ENCODE measurements around the gene SPATA24. TPM values are rescaled to one million over a fixed set of nuclear protein-coding genes. Genes with fewer than 3 reads are reported as not detected.
"Not testable (repeated sequence)": the region's sequence is repeated elsewhere in the genome, so short reads cannot be mapped to it uniquely, and the experiment has no call there.

SPATA24 gene
- total RNA-seq, 1 donor: 1.3 TPM

DNA sequence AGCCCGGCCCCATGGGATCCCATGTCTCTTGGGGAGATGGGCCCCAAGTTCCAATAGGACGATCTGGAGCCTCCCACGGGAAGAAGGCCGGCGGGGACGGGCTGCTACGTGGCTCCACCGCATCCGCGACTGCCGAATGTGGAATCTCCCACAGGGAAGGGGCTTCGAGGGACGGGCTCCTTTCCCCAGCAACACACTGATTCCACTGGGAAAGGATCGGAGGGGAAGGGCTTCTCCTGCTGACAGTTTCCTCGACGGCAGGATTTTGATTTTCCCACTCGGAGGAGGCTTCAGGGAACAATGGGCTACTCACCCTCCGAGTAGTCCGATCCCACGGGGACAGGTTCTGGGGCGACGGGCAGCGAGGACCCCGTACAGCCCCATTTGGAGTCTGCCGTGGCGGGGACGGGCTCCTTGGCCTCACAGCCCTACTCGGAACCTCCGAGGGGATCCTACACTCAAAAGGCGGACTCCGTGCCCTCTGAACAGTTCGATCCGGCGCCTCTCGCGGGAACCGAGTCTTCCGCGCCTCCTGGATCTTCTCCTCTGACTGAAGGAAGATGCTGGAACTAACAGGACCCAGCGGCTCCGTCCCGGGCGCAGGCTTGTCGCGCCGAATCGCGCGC, 10.3 kb downstream of the SPATA24 start:
- no peaks in the 10 kb centered on the region for H3K9me3 ChIP-seq (ENCODE audit: low read depth, low read length)
- peaks cover 10% of the 10 kb centered on the region for H3K27me3 ChIP-seq (ENCODE audit: insufficient read depth, low read length)
- peak overlapping the region; percentile 54 for H3K4me3 ChIP-seq (ENCODE audit: low read length)
- H3K4me1 ChIP-seq (ENCODE audit: insufficient read depth, low read length): peaks cover 58% of the 10 kb centered on the region

DNA sequence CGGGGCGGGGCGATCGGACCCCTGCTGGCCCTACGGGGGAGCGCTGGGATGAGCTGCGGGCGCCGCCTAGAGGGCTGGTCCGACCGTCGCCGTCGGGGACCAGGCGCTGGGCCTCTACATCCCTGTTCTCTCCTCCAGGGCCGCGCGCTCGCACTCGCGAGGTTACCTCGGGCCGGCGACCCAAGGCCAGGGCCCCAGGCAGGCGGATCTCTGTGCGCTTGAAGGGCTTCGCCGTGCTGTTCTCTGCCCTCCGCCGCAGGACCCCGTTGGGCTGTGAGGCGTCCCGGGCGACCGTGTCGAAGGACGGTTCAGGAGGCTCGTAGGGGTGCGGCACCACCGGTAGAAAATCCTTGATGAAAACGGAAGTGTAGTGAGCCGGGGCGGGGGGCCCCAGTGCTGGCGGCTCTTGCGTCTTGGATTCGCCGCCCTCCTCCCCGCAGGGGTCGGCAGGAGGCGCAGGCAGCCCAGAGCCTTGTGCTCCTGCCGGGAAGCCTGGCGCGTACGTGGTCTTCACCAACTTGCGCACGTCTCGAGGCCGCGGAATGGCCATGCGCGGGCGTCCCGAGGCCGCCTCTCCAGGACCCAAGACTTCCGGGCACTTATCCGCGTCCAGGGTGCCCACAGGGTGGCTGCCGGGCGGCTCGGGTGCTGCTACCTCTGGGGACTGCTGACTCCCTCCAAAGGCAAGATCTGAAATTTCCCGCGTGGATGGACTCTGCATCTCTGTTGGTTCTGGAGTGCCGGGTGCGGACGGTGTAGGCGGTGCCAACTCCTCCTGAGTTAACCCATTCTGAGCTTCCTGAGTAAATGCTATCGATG, 11.0 kb downstream of the SPATA24 start:
- Histone ChIP-seq H3K4me3 (ENCODE audit: low read length) (peak overlapping the region; percentile 54), H3K4me1 (ENCODE audit: insufficient read depth, low read length) (peaks cover 65% of the 10 kb centered on the region), H3K9me3 (ENCODE audit: low read depth, low read length) (no peaks in the 10 kb centered on the region), H3K27me3 (ENCODE audit: insufficient read depth, low read length) (peaks cover 10% of the 10 kb centered on the region)

DNA sequence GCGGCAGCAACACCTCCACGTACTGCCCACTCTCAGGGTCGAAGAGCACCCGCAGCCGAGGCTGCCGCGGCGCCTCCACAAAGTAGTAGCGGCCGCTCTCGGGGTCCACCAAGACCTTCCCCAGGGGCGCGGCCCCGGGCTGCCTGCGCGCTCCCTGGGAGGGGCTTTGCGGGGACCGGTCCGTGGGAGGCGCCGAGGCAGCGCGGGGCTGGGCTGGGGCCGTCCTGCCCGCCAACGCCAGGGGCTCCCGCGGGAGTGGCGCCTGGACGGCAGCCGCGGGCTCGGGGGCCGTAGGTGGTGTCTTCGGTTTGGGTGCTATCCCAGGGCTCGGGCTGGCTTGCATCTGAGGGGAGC, 11.6 kb downstream of the SPATA24 start:
- H3K27me3 ChIP-seq (ENCODE audit: insufficient read depth, low read length): peaks cover 10% of the 10 kb centered on the region
- H3K4me3 ChIP-seq (ENCODE audit: low read length): peak overlapping the region; percentile 54
- peaks cover 70% of the 10 kb centered on the region for H3K4me1 ChIP-seq (ENCODE audit: insufficient read depth, low read length)
- no peaks in the 10 kb centered on the region for H3K9me3 ChIP-seq (ENCODE audit: low read depth, low read length)

DNA sequence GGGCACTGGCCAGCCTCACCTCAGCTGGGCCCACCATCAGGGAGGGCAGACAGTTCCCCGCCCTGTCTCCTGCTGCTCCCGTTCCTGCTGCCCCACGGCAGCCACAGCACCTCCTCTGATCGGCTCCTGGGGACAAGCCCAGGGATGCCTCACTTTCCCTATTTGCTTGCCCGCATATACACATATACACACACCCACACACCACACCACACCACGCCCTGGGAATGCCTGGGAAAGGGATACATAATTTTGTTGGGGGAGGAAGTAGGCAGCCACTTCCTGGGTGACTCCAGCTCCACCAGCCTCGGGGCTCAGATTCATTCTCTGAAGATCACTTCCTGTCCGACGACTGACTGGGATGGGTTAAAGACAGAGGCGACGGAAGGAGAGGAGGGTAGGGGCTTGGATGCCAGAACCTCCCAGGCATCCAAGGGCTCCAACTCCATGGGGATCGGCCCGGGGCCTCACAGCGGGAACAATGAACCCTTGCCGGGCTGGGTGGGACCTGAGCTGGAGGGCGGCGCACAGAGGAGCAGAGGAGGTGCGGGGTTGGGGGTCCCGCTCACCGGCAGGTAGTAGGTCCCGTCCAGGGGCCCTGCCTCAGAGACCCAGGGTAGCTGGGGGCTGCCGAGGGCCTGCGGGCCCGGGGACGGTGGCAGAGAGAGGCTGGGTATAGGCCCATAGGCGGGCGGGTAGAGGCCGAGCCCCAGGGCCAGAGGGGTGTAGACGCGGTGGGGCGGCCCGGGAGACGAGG, 12.1 kb downstream of the SPATA24 start:
- Histone ChIP-seq H3K4me1 (ENCODE audit: insufficient read depth, low read length) (peaks cover 72% of the 10 kb centered on the region), H3K4me3 (ENCODE audit: low read length) (peak overlapping the region; percentile 54), H3K9me3 (ENCODE audit: low read depth, low read length) (no peaks in the 10 kb centered on the region), H3K27me3 (ENCODE audit: insufficient read depth, low read length) (peaks cover 10% of the 10 kb centered on the region)

DNA sequence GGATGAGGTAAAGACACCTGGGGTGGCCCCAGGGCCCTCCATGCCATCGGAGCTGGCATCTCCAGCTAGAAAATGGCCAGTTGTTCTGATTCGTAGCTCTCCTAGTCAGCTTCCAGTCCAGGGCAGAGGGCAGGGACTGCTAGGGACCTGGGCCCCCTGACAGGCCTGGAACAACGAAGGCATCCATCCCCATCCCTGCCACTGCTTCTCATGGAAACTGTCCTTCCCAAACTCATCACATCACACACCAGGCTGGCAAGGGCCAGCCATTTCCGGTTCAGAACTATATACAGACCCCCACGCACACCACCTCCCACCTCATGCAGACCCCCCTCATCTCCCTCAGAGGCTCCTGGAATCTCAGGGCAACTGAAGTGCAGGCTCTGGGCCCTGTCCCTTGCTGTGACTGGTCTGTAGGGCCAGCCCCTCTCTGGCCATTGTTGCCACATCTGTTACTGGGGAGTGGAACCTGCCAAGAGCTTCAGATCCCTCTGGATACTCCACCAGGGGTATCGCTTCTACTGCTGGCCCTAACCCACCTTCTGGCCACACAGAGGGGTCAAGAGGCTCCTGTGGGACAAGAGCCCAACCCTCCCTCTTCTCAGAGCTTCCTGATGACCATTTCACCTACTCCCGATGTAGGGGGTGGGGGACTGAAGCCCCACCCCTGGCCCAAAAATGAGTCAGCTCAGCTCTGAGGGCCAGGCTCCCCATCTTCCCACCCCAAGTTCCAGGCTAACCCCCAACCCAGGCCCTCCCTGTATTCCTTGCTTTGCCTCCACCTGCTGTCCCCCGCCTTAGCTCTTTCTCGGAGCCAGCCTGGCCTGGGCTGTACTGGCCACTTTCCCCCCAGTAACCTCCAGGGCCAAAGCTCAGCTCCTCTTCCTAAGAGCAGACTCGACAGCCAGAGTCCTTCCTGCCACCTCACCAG, 13.0 kb downstream of the SPATA24 start:
- H3K4me1 ChIP-seq (ENCODE audit: insufficient read depth, low read length): peaks cover 80% of the 10 kb centered on the region
- no peaks in the 10 kb centered on the region for H3K9me3 ChIP-seq (ENCODE audit: low read depth, low read length)
- H3K4me3 ChIP-seq (ENCODE audit: low read length): no peak overlapping the region
- peaks cover 10% of the 10 kb centered on the region for H3K27me3 ChIP-seq (ENCODE audit: insufficient read depth, low read length)

DNA sequence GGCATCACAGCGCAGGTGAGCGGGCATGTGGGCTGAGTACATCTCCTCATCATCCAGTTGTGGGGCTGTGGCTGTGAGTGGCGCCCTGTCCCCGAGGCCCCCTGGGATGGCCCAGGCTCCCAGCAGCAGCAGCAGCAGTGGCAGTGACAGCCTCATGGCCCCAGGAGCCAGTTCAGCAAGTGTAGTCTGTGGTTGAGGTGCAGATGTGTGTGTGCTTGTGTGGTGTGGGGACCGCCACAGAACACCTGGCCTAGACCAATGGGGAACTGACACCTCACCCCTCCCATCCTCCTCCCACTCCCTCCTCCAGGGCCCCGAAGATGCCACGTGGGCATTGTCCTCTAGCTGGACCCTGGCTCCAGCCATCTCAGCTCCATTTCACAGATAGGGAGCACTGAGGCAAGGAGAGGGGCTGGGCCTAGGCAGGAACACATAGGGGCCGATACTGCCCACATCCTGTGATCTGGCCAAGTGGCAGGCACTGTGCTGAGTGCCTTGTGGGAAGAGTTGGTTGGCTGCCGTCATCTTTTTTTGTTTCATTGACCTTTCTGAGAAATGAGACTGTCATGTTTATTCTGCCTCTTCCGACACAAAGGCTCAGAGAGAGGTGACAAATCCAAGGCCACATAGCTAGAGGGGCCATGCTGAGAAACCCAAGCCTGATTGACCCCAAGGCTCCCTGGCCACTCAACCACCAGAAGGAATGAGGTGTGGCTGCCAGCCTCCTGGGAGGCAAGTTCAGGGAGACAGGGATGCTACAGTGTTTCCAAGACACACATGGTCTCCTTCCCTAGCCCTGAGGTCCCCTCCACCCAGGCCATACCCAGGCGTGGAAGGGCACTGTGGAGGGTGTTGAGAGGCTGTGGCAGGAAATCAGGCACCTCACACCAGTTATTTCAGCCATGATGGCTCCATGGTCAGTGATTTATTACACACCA, 13.9 kb downstream of the SPATA24 start, which contains the start of gene MZB1:
Gene MZB1 (minus strand): TSS at position 213 of the 938 bp plus-strand sequence. CDS start 57 bp downstream, at position 156.
- Histone ChIP-seq H3K4me1 (ENCODE audit: insufficient read depth, low read length) (peaks cover 89% of the 10 kb centered on the region), H3K27me3 (ENCODE audit: insufficient read depth, low read length) (peaks cover 10% of the 10 kb centered on the region), H3K4me3 (ENCODE audit: low read length) (peak within 1 kb of the TSS; percentile 28), H3K9me3 (ENCODE audit: low read depth, low read length) (no peaks in the 10 kb centered on the region)

DNA sequence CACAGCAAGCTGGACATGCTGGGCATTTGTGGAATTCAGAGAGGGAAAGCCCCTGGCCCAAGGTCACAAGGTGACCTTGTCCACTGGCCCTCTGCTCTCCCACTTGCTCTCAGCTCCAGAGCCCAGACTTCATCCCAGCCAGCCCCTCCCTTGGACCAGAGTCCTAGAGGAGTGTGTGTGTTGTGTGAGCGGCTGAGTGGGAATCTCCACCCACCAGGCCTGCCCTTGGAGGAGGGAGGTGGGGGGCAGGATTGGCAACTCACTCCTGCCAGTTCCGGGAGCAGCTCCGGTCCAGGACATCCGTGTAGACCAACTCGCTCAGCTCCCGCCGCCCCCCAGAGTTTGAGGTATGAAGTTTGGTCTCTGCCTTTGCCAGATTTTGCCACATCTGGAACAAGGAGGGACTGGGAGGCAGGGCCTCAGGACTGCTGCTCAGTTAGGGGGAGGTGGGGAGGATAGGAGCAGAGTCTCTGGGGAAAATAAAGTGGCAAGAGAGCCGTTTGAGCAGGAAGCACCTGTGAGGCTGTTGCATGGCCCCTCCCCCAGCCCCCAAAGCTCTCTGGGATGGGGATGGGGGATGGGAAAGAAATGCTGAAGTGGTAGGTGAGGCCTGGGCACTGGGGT, 15.6 kb downstream of the SPATA24 start:
- Histone ChIP-seq H3K4me1 (ENCODE audit: insufficient read depth, low read length) (peaks cover 90% of the 10 kb centered on the region), H3K9me3 (ENCODE audit: low read depth, low read length) (no peaks in the 10 kb centered on the region), H3K27me3 (ENCODE audit: insufficient read depth, low read length) (peaks cover 4% of the 10 kb centered on the region), H3K4me3 (ENCODE audit: low read length) (peak overlapping the region; percentile 9)

DNA sequence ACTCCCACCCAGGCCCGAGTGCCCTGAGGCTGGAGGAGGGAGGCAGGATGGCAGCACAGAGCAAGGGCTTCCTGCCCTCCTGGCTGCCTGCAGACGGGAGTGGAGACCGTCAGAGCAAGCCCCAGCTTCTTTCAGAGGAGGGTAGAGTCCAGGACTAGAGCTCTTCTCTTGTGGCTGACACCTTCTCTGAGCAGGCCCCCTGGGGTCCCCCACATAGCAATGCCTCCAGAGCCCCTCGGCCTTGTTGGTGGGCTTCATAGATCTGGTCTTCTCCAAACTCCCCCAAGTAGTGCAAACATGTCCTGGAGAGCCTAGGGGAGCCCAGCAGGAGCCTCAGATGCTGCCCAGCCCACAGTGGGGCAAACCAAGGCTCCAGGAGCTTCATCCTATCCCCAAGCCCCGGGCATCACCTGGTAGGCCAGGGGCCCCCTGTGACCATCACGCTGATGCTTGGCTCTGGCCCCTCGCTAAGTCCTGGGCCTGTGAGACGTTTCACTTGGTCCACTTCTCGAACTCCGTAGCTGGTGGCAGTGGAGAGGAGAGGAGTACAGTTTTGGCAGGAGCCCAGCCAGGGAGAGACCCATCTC, 16.2 kb downstream of the SPATA24 start:
- Histone ChIP-seq H3K27me3 (ENCODE audit: insufficient read depth, low read length) (no peaks in the 10 kb centered on the region), H3K4me1 (ENCODE audit: insufficient read depth, low read length) (peaks cover 85% of the 10 kb centered on the region), H3K9me3 (ENCODE audit: low read depth, low read length) (no peaks in the 10 kb centered on the region), H3K4me3 (ENCODE audit: low read length) (peak overlapping the region; percentile 9)

DNA sequence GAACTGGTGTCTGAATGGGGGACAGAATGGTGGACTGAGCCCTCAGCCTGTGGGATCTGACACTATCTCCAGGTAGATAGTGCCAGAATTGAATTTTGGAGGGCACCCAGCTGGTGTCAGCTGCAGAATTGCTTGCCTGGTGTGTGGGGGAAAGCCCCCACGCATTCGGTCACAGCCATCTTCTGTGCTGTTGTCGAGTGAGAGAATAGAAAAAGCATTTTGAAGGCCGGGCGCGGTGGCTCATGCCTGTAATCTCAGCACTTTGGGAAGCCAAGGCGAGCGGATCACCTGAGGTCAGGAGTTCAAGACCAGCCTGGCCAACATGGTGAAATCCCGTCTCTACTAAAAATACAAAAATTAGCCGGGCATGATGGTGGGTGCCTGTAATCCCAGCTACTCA, 16.9 kb downstream of the SPATA24 start:
- H3K27me3 ChIP-seq (ENCODE audit: insufficient read depth, low read length); H3K9me3 ChIP-seq (ENCODE audit: low read depth, low read length); H3K4me3 ChIP-seq (ENCODE audit: low read length): not testable (repeated sequence)
- peaks cover 81% of the 10 kb centered on the region for H3K4me1 ChIP-seq (ENCODE audit: insufficient read depth, low read length)

DNA sequence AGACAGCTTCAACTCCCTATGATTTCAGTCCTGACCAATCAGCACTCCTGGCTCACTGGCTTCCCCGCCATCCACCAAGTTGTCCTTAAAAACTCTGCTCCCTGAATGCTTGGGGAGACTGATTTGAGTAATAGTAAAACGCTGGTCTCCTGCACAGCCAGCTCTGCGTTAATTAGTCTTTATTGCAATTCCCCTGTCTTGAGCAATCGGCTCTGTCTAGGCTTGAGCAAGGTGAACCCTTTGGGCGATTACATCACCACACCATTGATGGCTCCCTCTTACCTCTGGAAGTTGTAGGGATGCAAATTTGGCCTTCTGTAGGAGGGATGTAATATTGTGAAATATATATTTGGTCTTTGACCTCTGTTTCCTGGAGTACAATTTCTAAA, 17.8 kb downstream of the SPATA24 start:
- H3K27me3 ChIP-seq (ENCODE audit: insufficient read depth, low read length): no peaks in the 10 kb centered on the region
- H3K4me3 ChIP-seq (ENCODE audit: low read length): no peak overlapping the region
- H3K9me3 ChIP-seq (ENCODE audit: low read depth, low read length): no peaks in the 10 kb centered on the region
- peaks cover 72% of the 10 kb centered on the region for H3K4me1 ChIP-seq (ENCODE audit: insufficient read depth, low read length)

DNA sequence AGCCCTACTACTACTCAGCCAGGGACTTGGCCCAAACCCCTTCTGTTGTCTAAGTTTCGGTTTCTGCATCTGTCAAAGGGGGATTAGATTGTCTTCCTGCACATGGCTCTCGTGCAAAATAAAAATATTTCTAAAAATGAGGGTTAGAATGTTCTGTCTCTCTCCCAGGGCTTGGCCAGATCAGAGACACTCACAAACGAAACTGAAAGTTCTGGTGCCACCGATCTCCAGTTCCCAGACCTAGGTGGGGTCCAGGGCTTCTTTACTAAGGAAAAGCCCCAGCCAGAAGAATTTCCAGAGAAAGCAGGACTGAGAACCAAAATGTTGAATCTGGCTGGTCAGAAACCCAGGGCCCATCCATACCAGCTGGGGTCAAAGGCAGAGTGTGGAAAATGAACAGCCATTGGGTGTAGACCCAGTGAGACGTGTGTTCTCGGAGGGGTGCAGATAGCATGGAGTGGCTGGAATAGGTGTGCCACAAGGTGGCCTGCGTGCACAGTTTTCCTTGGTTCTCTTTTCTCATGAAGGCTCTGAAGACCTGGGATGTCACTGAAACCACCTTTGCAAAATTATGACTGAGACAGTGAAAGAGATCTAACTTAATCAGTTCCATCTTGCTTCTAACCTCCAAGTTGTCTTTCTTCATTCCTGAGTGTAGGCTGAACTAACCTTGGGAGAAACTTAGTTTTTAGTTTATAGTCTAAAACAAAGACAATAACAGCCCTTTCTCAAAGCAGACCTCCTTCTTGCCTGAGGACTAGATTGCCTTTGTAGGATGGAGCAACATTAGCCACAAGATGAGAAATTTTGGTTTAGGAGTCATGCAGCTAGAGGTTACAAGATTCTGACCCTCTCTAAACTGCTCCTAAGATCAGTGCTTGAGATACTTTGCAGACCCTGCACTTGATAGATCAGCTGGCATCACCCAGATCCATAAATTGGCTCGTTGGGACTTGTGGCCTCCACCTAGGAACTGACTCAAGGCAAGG, 18.5 kb downstream of the SPATA24 start:
- H3K4me1 ChIP-seq (ENCODE audit: insufficient read depth, low read length): peaks cover 65% of the 10 kb centered on the region
- H3K27me3 ChIP-seq (ENCODE audit: insufficient read depth, low read length): no peaks in the 10 kb centered on the region
- peak overlapping the region; percentile 25 for H3K4me3 ChIP-seq (ENCODE audit: low read length)
- no peaks in the 10 kb centered on the region for H3K9me3 ChIP-seq (ENCODE audit: low read depth, low read length)

DNA sequence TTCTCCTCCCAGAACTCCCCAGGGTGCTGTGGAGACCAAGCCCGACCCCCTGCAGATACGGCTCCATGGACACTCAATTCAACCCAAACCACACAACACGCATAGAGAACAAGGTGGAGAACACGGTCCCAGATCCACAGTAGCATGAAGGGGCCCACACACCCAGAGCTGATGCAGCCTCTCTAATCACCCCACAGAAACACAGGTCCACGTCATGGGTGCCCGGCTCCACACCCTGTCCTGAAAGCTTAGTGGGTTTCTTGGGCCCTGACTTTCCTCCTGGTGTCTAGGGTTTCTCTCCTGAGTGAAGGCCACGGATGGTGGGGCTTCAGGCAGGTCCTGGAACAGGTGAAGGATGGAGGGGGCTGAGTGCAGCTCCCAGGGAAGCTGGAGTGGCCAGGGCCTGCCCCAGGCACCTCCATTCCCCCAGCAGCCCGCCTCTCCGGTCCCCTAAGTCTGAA, 19.3 kb downstream of the SPATA24 start:
- peak overlapping the region; percentile 25 for H3K4me3 ChIP-seq (ENCODE audit: low read length)
- peaks cover 59% of the 10 kb centered on the region for H3K4me1 ChIP-seq (ENCODE audit: insufficient read depth, low read length)
- no peaks in the 10 kb centered on the region for H3K27me3 ChIP-seq (ENCODE audit: insufficient read depth, low read length)
- no peaks in the 10 kb centered on the region for H3K9me3 ChIP-seq (ENCODE audit: low read depth, low read length)

Data from mononuclear cell (primary cell).